Daoy (cell line): Measurements from ENCODE around the gene NCAPD2. TPM values are rescaled to one million over a fixed set of nuclear protein-coding genes. Genes with fewer than 3 reads are reported as not detected.
"Not testable (repeated sequence)": the region's sequence is repeated elsewhere in the genome, so short reads cannot be mapped to it uniquely, and the experiment has no call there.

Experiments
- DNase-seq: peaks from one replicate; pipeline ENCODE4 v3.0.0-alpha.2; 2015; ENCODE audit warnings: low read depth
- total RNA-seq: library from RNA; depleted of rRNA; stranded (reverse); fragments of >200 nt; shearing (Covaris generic); gene quantifications from 2 replicates; pipeline ENCODE4 v1.2.3, GENCODE V29; 2014

Gene NCAPD2
- total RNA-seq, 1 experiment from 2014 or later, result 117 TPM

GRCh38 chr12:6550294-6551062 lies 56.6 kb downstream of the NCAPD2 start:
- no peak for DNase-seq

- DNase-seq, result no peak
Measured at GRCh38 chr12:6551063-6551461, 57.2 kb downstream of the NCAPD2 start.

- DNase-seq, result peak; percentile 37
Measured at GRCh38 chr12:6551496-6552139, 57.7 kb downstream of the NCAPD2 start.

GRCh38 chr12:6552140-6552551 lies 58.2 kb downstream of the NCAPD2 start:
- peak; percentile 42 for DNase-seq

- DNase-seq, result peak; percentile 77
Measured at GRCh38 chr12:6553051-6553868, 59.4 kb downstream of the NCAPD2 start.

- peak; percentile 87 for DNase-seq
Measured at GRCh38 chr12:6554168-6555017, 60.5 kb downstream of the NCAPD2 start.

GRCh38 chr12:6555018-6555691 lies 61.3 kb downstream of the NCAPD2 start:
- no peak for DNase-seq

- not testable (repeated sequence) for DNase-seq
Measured at GRCh38 chr12:6556496-6556817, 62.6 kb downstream of the NCAPD2 start.

GRCh38 chr12:6556857-6557256 lies 63.0 kb downstream of the NCAPD2 start:
- no peak for DNase-seq

- DNase-seq, result peak; percentile 84
Measured at GRCh38 chr12:6558014-6558760, 64.3 kb downstream of the NCAPD2 start.

- no peak for DNase-seq
Measured at GRCh38 chr12:6559500-6559899, 65.6 kb downstream of the NCAPD2 start.

- DNase-seq, result no peak
Measured at GRCh38 chr12:6560501-6561205, 66.8 kb downstream of the NCAPD2 start.

- DNase-seq, result no peak
Measured at GRCh38 chr12:6562881-6563280, 69.0 kb downstream of the NCAPD2 start.

- peak; percentile 50 for DNase-seq
Measured at GRCh38 chr12:6563448-6564050, 69.6 kb downstream of the NCAPD2 start.

GRCh38 chr12:6567112-6567670 lies 73.3 kb downstream of the NCAPD2 start:
- DNase-seq, result peak; percentile 18

GRCh38 chr12:6569312-6569711 lies 75.4 kb downstream of the NCAPD2 start:
- peak; percentile 19 for DNase-seq

- no peak for DNase-seq
Measured at GRCh38 chr12:6569786-6570185, 75.9 kb downstream of the NCAPD2 start.

GRCh38 chr12:6570264-6570887 lies 76.5 kb downstream of the NCAPD2 start:
- DNase-seq, result peak; percentile 55
